Measurements from ENCODE around the gene INHBE.

INHBE gene

DNA sequence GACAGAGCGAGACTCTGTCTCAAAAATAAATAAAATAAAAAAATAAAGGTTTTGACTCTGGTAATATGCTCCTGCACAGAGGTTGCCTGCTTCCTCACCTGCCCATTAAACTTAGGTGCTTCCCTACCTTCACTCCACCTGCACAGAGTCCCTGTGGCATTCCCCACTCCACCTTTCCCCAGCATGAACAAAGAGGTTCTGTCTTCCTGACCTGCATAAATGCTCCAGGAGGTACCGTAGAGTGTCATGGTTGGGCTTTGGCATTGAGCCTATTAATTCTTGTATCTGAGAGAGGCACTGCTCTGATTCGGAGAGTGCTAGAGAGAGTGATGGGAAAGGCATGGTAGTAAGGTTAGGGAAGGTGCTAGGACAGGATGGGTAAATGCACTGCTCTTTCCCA, 18.3 kb downstream of the INHBE start:
- no peak overlapping the region for H3K9ac ChIP-seq (ENCODE audit: low read length)
- H3K9me2 ChIP-seq (ENCODE audit: low read depth, low read length): no peaks in the 10 kb centered on the region
- no peak overlapping the region for H2AFZ ChIP-seq (ENCODE audit: low read length)
- H3K9me3 ChIP-seq (ENCODE audit: low read length): no peaks in the 10 kb centered on the region
- H3K36me3 ChIP-seq (ENCODE audit: insufficient read depth, low read length): no peaks in the 10 kb centered on the region; the same call in 1 of the 2 replicates
- H3K27ac ChIP-seq (ENCODE audit: low read depth, low read length, poor library complexity, severe bottlenecking): no peak overlapping the region
- no peak overlapping the region for H3K4me2 ChIP-seq (ENCODE audit: low read length)
- H3K4me3 ChIP-seq (ENCODE audit: low read depth, low read length, poor library complexity, severe bottlenecking): no peak overlapping the region
- H3K79me2 ChIP-seq (ENCODE audit: insufficient read depth, low read length): no peaks in the 10 kb centered on the region
- H3K4me1 ChIP-seq (ENCODE audit: insufficient read depth, low read length, severe bottlenecking): peaks cover 24% of the 10 kb centered on the region
- no peak for TF ChIP-seq EZH2 (IDR thresholded peaks at IDR 0.05; ENCODE audit: borderline replicate concordance, low read length)
- TF ChIP-seq, protein P1, sequence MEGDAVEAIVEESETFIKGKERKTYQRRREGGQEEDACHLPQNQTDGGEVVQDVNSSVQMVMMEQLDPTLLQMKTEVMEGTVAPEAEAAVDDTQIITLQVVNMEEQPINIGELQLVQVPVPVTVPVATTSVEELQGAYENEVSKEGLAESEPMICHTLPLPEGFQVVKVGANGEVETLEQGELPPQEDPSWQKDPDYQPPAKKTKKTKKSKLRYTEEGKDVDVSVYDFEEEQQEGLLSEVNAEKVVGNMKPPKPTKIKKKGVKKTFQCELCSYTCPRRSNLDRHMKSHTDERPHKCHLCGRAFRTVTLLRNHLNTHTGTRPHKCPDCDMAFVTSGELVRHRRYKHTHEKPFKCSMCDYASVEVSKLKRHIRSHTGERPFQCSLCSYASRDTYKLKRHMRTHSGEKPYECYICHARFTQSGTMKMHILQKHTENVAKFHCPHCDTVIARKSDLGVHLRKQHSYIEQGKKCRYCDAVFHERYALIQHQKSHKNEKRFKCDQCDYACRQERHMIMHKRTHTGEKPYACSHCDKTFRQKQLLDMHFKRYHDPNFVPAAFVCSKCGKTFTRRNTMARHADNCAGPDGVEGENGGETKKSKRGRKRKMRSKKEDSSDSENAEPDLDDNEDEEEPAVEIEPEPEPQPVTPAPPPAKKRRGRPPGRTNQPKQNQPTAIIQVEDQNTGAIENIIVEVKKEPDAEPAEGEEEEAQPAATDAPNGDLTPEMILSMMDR (IDR thresholded peaks at IDR 0.05; ENCODE audit: low read length): no peak
- 0 out of 2 replicates have a peak, but pooled peaks cover 4% of the 10 kb centered on the region for H3K27me3 ChIP-seq (ENCODE audit: insufficient read depth, low read length)
- H3F3A ChIP-seq (ENCODE audit: insufficient read depth, low read length): no peaks in the 10 kb centered on the region
- H4K20me1 ChIP-seq (ENCODE audit: insufficient read depth, low read length): no peaks in the 10 kb centered on the region

DNA sequence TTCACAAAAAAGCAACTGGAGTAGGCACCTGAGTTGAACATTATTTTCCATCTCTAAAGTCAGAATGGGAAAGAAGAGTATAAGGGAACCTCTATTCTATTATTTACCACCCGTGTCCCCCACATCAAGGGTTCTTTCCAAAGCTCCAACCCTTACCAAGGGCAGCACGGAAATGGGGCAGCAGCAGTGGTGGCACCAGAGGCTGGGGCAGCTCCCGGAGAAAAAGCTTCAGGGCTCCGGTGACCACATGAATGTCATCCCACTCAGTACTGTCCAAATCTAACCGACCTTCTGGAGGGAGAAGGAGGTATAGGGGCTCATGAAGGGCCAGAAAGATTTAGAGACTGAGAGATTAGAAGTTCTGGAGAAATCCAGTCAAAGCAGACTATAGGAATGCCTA, 18.8 kb downstream of the INHBE start:
- H4K20me1 ChIP-seq (ENCODE audit: insufficient read depth, low read length): no peaks in the 10 kb centered on the region
- H3K4me3 ChIP-seq (ENCODE audit: low read depth, low read length, poor library complexity, severe bottlenecking): no peak overlapping the region
- no peak overlapping the region for H3K27ac ChIP-seq (ENCODE audit: low read depth, low read length, poor library complexity, severe bottlenecking)
- TF ChIP-seq EZH2 (IDR thresholded peaks at IDR 0.05; ENCODE audit: borderline replicate concordance, low read length): no peak
- TF ChIP-seq, protein P1 (IDR thresholded peaks at IDR 0.05; ENCODE audit: low read length): no peak
- H3F3A ChIP-seq (ENCODE audit: insufficient read depth, low read length): no peaks in the 10 kb centered on the region
- no peak overlapping the region for H2AFZ ChIP-seq (ENCODE audit: low read length)
- H3K4me1 ChIP-seq (ENCODE audit: insufficient read depth, low read length, severe bottlenecking): peaks cover 29% of the 10 kb centered on the region
- no peaks in the 10 kb centered on the region; the same call in 1 of the 2 replicates for H3K36me3 ChIP-seq (ENCODE audit: insufficient read depth, low read length)
- no peaks in the 10 kb centered on the region for H3K79me2 ChIP-seq (ENCODE audit: insufficient read depth, low read length)
- no peak overlapping the region for H3K4me2 ChIP-seq (ENCODE audit: low read length)
- H3K27me3 ChIP-seq (ENCODE audit: insufficient read depth, low read length): 0 out of 2 replicates have a peak, but pooled peaks cover 3% of the 10 kb centered on the region
- no peaks in the 10 kb centered on the region for H3K9me3 ChIP-seq (ENCODE audit: low read length)
- H3K9me2 ChIP-seq (ENCODE audit: low read depth, low read length): no peaks in the 10 kb centered on the region
- no peak overlapping the region for H3K9ac ChIP-seq (ENCODE audit: low read length)

DNA sequence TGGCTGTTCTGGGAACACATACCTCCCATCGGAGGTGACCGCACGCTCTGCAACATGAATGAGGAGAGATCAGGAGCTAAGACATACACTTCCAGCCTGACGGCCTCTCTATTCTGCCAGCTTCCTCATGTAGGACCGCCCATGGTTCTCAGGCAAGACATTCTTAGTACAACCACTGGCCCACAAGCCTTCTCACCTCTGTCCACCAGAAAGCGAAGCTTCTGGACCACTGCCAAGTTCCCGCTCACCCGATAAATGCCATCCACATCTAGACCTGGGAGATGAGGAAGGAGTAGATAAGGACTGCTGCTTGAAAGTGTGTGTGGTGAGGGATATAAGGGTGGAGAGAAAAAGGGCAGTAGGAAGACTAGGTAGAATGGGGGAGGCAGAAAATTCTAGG, 19.3 kb downstream of the INHBE start:
- Histone ChIP-seq H3K9me2 (ENCODE audit: low read depth, low read length) (no peaks in the 10 kb centered on the region), H2AFZ (ENCODE audit: low read length) (no peak overlapping the region), H3F3A (ENCODE audit: insufficient read depth, low read length) (no peaks in the 10 kb centered on the region), H3K4me2 (ENCODE audit: low read length) (no peak overlapping the region), H3K36me3 (ENCODE audit: insufficient read depth, low read length) (no peaks in the 10 kb centered on the region; the same call in 1 of the 2 replicates), H3K4me1 (ENCODE audit: insufficient read depth, low read length, severe bottlenecking) (peaks cover 35% of the 10 kb centered on the region), H3K9me3 (ENCODE audit: low read length) (no peaks in the 10 kb centered on the region), H3K9ac (ENCODE audit: low read length) (no peak overlapping the region), H3K79me2 (ENCODE audit: insufficient read depth, low read length) (no peaks in the 10 kb centered on the region), H3K27me3 (ENCODE audit: insufficient read depth, low read length) (no peaks in the 10 kb centered on the region), H3K4me3 (ENCODE audit: low read depth, low read length, poor library complexity, severe bottlenecking) (no peak overlapping the region), H4K20me1 (ENCODE audit: insufficient read depth, low read length) (no peaks in the 10 kb centered on the region), H3K27ac (ENCODE audit: low read depth, low read length, poor library complexity, severe bottlenecking) (no peak overlapping the region)
- TF ChIP-seq EZH2 (IDR thresholded peaks at IDR 0.05; ENCODE audit: borderline replicate concordance, low read length): no peak
- TF ChIP-seq, protein P1 (IDR thresholded peaks at IDR 0.05; ENCODE audit: low read length): no peak
